ENCODE data around the gene NPLOC4.

The NPLOC4 gene

DNA sequence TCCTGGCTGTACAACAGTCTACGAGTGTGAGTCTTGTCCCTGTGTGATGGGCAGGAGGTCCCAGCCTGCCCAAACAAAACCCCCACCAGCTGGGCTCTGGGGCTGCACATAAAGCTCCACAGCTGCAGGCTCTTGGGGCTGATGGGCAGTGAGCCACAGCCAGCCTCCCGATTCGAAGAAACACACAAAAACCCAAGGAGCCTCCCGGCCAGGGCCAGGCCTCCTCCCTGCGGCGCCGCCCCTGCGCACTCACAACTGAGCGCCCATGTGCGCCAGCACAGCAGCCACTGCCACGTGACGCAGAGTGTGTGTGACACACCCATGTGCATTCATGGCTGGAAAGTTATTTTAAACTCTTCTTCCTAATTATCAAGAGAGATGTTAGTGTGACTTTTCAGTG lies 54.2 kb downstream of the NPLOC4 start:
- no peak for DNase-seq

DNA sequence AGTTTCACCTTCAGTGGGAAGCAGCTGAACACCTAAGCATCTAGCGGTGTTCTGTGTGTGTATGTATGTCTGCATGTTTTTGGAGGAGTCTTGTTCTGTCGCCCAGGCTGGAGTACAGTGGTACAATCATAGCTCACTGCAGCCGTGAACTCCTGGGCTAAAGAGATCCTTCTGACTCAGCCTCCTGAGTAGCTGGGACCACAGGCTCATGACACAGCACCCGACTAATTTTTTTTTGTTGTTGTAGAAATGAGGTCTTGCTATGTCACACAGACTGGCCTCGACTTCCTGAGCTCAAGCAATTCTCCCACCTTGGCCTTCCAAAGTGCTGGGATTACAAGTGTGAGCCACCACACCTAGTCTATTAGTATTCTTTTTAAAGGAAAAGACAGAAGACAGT lies 54.6 kb downstream of the NPLOC4 start:
- no peak for DNase-seq

DNA sequence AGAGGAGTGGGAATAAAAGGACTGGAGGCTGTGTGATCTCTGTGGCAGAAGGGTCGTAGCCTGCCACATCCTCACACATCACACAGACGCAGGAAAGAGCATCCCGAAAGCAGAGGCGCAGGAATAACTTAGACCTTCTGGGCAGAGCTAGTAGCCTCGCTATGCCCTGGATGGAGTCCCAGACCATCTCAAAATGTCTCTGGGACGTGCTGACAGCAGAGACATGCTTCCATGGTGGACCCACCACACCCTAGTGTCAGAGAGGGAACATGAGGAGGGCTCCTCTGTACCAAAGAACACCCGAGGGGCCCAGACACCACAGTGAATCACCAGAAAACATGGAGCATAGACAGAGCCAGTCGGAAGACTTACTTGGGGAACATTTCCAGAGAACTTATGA lies 55.2 kb downstream of the NPLOC4 start:
- DNase-seq = no peak

DNA sequence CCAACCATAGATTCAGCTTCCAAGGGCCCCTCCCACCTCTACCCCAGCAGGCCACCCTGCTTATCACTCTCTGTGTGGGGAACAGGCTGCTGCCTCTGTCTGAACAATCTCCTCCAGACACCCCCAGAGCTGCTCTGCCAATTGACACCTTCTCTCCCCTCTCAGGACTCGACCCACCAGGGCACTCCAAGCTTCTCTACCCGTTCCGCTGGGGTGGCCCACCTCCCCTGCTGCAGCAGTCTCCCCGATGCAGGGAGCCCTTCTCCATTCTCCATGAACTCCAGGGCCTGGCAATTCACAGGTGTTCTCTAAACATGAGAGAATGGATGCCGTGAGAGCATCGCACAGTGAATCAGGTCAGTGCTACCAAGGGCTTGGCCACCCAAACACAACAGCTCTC lies 56.4 kb downstream of the NPLOC4 start:
- DNase-seq = no peak

DNA sequence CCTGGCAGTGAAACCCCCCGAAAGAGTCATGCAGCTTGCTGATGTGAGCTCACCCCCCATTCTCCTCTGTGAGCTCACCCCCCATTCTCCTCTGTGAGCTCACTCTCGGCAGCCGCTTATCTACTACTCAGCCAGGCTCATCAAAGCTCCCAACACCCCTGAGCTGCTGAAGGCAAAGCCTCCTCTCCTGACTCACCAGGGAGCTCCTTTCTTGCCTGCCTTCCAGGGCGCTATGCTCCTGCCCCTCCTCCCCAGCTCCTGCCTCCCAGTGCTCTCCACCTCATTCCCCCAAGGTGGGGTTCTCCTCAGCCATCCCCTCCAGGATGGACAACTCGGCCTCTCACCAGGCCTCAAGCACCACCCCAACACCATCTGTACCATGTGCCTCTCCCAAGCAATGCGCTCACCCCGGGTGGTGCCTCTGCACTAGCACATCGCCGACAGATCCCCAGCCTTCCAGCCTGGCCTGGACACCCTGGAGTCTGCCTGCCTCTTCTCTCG lies 57.0 kb downstream of the NPLOC4 start:
- no peak for DNase-seq

DNA sequence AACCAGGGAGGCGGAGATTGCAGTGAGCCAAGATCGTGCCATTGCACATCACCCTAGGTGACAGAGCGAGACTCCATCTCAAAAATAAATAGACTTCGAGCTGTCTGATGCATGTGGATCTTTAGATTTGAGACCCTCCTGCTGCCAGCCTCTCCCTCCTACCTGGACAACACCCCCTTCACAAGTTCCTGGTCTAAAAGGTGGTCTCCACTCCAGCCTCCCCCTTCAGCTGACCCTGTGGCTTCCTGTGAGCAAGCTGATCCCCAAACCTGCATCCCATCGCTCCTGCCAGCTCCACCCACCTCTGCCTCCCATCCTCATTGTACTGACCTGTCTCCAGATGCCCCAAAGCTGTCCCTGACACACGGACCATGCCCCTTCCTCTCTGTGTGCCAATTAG lies 57.6 kb downstream of the NPLOC4 start:
- no peak for DNase-seq

DNA sequence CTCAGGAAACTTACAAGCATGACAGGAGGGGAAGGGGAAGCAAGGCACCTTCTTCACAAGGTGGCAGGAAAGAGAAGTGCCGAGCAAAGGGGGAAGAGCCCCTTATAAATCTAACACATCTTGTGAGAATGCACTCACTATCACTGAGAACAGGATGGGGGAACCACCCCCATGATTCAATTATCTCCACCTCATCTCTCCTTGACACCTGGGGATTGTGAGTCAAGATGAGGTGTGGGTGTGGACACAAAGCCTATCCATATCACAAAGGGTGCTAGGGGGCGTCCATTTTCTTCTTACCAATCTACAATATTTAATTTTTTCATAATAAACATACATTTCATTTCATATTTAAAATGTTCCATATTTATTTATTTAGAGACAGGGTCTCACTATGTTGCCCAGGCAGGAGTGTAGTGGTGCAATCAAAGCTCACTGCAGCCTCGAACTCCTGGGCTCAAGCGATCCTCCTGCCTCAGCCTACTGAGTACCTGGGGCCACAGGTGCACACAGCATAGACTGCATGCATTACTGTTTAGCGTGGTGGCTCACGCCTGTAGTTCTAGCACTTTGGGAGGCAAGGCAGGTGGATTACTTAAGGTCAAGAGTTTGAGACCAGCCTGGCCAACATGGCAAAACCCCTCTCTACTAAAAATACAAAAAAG lies 58.2 kb downstream of the NPLOC4 start:
- no peak for DNase-seq

DNA sequence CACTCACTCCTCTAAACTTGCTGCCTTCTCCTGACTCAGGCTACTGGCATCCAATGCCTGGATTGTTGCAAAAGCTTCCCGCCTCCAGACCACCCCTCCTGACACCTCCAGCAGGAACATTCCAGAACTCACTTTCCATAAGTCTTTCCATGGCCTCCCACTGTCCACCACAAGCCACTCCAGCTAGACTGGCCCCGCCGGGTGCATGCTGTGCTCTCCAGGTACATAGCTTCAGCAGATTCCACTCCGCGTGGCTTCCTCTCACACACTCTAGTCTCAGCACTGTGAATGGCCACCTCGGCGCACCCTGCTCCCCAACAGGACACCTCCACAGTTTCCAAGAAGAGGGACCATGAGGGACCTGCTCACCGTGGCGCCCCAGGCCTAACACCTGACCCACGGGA lies 58.9 kb downstream of the NPLOC4 start:
- DNase-seq = no peak

DNA sequence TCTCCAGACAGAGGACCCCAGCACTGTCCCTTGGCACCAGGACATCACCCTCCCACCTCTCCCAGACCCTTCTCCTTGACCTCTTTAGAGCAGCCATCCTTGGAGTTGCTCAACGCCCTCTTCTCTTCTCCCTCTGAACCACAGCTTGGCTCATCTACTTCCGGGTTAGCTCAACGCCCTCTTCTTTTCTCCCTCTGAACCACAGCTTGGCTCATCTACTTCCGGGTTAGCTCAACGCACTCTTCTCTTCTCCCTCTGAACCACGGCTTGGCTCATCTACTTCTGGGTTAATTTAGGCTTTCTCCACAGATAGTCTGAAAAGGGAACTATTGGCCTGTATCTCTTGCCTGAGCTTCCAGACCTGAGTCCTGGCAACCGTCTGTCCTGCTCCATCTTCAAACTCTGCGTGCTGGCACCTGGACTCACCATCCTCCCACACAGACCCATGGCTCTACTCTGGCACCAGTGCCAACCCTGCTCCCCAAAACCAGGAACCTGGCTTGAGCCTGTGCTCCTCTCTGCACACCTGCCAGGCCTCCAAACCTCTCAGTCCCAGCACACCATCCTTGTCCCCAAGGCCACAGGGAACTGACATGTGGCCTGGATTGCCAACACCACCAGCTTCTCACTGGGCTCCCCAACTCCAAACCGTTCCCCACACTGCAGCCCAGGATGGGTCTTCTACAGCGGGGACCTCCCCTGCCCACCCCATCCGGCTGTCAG lies 59.5 kb downstream of the NPLOC4 start:
- DNase-seq = no peak

DNA sequence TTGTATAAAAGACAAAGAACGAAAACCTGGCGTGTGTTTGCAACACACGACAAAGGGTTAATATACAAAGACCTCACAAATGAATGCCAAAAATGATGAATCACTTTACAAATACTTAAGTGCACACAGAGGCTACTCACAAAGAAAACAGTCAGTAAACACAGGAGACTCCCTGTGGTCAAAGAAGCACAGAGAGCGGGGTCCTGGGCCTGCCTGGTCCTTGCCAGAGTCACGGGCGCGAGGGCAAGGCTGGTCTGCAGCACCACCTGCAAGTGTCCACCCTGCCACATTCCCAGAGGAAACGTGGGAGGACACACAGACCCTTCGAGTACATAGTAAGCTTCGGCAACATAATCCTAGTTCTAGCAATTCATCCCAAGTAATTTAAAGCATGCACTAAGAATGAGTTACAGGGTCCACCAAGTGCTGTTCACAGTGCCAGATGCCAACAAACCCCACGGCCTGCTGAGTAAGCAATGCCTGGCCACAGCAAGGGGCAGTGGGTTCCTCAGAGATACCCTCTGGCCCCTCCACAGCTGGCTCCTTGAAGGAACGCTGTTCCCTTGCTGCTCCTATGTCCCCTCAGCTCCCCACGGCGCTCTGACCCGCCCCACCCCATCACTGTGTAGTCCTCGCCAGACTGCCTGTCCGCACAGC lies 60.2 kb downstream of the NPLOC4 start:
- DNase-seq = no peak

DNA sequence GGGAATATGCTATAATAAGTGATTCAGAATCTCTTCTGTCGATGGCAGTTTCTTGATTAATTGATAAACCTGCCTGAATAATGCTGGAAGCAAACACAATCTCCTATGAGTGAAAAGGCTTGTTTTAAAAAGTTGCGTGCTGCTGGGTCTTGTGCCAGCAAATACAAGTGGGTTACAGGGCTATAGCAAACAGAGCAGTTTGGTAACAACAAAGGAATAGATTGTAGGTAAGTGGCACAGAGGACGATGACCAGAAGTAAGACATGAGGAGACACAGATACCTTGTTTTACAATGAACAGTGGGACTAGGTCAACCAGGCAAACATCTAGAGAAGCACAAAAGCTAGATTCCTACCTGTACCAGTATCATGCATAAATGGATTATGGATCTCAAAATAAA lies 61.1 kb downstream of the NPLOC4 start:
- DNase-seq = no peak

DNA sequence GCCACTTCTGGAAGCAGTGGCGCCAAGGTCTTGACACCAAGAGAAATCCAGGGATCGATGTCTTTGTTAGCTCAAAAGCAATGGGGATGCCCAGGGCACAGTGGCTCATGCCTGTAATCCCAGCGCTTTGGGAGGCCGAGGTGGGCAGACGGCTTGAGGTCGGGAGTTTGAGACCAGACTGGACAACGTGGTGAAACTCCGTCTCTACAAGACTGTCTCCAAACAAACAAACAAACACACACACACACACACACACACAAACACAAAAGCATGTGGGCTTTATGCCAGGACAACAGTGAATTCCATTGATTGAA lies 62.3 kb downstream of the NPLOC4 start:
- no peak for DNase-seq

DNA sequence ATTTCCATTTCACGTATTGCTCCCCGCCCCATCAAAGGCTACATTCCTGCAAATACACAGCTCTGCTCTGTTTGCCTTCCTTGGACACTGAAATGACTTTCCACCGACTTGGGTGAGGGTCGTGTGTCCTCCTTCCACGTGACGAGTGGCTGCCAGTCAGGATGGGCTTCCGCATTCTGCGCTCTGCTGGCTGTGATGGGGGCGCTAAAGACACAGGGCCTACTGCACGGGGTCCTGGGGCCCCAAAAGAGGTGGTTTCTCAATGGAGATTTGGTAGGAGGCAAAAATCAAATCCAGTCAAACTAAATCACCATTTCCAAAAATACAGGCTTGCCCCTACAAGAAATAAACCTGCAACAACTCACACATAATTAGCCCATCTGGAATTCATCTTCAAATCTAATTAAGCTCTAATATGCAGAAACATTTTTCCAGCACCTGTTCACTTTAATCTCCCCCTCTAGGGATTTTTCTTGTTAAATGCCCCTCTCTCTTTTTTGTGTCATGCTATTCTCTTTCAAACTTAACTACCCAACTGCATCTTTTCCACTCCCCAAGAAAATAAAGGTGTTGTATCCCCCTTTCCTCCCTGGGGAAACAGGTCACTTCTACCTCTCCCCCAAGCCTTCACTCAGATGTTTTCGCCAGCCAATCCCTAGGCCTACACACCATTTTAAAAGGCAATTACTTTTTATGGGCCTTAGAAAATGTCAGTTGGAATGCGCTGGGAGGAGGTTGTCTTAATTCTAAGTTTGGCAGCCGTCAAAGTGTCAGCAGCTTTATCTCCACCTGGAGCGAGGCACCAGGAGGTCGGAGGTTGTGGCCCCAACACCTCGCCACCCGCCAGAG lies 62.9 kb downstream of the NPLOC4 start:
- DNase-seq = no peak

DNA sequence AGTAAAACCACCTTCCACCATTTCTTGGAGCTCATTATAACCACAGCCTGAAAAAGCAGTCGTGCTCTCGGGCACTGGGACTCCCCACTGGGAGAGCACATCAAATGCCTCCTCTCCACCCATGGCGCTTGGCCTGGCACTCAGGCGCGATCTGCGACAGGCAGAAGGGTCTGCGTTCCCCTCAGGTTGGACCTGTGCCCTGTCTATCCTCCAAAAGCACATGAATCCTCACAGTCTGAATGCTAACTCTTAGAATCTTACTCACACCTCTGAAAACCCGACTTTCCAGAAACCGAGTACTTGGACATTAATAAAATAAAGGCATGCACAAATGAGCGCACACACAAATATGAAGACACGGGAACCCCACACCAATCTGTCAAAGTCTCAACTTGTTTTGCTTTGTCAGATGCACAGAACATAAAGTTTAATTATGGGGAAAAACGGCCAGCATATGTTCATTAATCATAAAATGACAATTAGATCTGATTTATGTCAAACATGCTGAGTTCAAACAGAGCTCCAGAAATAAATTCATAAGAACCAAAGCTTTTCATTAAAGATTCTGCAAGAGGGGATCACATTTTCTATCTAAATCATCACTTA lies 64.2 kb downstream of the NPLOC4 start:
- DNase-seq = no peak

DNA sequence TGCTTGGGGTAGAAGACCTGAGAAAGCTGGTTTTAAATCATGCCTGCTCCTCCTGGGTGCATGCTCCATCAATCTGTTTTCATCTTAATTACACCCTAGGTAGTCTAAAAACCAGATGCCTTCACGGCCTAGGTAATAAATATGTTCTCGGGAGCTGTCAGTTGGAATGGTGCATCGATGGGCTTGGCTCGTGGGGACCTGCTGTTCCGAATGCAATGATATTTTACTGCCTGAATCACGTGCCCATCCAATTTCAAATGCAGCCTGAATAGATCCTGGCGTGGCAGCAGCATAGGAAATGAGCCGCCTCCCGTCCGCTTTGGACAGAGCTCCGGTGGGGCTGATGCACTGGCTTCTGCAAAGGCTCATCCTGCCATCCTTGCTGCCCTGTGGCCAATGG lies 65.9 kb downstream of the NPLOC4 start:
- DNase-seq = no peak

DNA sequence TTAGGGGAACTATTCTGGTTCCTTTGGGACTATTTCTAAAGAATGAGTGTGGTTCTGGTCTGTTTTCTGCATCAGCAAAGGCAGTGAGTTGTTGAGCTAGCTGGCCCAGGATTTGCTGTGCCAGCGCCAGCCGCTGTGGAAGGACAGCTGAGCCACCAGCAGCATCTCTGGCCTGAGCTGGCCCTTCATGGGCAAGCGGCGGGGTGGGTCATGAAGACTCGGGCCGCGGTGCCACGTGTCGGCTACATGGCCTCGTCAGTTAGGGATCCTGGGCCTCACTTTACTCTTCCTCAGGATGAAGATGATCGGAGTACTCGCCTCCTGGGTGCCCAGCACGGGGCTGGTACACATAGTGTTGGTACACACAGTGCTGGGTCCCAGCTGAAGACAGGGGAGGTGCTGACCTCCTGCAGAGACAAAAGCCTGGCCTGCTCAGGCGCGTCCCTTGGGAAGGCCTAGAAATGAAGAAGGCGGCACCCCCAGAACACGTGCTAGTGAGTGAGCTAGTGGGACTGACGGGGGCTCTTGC lies 66.9 kb downstream of the NPLOC4 start:
- no peak for DNase-seq

DNA sequence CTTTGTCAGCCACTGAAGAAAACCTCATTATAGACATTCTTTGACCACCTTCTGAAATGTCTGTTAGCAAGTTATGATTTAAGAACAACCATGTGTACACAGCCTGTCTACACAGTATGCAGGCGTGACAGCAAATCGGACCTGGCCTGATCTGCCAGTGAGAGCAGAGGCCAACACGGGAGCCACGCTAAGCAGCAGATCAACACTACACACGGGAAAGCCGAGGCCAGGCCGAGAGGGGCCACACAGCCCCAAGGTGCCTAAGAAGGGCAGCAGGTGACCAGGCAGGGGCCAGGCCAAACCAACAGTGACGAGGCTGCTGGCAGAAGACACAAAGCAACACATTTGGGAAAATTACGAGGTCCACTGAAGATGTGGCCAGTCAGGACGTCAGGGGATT lies 68.5 kb downstream of the NPLOC4 start:
- no peak for DNase-seq

DNA sequence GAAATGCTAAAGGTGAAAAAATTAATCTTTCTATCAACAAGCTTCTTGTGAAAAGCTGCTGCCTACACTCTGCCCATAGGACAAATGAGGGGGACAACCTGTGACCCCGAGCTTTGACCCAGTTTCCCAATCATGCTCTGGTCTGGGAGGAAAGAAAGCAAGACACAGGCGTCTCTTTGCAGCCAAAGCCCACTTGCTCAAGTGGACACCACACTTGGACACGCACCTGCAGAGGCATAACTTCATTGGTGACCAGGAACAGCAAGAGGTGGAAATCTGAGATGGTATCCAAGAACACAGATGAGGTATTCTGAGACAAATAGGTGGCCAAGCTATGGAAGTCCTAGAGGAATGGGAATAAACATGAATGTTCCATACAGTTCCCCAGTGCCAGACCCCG lies 69.7 kb downstream of the NPLOC4 start:
- DNase-seq = no peak

DNA sequence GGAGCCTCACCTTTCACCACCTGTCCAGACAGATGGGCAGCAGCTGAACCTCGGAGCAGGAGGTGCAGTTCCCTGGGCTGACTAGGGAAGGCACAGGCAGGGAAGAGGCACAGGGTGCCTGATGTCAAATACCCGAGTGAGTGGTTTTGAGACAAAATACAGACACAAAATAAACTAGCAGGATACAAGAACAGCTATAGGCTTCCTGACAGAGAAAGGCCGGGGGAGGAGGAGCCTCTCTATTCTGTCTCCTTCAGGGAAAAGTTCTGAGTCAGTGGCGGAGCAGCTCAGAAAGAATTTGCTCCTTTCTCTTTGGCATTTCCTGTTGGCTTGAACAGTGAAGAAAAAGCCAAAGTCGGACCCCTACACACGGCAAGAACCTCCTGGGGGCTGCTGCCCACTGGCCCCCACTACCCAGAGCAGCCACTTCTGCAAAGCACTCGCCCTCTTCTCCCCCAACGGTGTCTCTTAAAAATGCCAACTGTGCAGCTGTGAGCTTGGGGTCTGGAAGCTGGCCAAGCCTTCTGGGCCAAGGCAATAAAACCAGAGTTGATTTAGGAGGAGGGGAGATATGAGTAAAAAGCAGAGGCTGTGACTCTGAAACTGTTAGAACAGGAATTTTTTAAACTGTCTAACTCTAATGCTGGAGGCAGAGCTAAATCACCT lies 70.3 kb downstream of the NPLOC4 start:
- DNase-seq = no peak

DNA sequence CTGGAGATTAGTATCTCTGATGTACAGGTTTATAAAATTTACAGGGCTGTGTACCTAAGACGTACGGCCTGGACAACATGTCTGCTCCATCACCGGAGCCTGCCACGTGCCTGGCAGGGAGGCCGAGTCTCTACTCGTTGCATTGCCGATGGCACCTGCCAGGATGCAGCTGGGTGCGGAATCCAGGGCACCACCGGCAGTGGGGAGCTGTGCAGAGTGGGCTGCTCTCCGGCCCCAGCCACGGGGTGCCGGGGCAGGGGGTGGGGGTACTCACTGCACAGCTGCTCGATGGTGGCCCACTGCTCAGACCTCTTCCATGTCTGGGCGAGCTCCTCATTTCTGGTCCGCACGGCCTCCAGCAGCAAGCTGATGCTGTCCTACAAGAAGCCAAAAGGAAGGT lies 71.7 kb downstream of the NPLOC4 start:
- no peak for DNase-seq

DNA sequence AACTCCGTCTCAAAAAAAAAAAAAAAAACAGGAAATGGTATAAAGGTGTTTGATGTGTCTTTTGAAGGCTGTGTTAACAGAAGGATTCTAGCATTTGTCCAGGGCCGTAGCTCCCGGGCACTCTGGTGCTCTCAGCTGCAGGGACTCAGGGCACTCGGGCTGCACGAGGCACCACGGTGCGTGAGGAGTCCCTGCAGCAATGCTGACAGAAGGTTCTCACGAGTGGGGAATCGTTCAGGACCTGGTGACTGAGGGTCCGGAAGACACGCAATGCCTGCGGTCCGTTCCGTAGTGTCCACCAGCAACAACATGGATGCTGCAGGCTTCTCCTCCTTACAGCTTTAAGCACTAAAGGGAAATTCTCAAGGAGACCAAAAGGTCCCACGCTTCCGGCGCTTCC lies 72.1 kb downstream of the NPLOC4 start:
- DNase-seq = no peak

Measured in activated gamma-delta T cell (primary cell).